Activated CD8-positive, alpha-beta memory T cell treated with anti-CD3 and anti-CD28 coated beads for 48 hours (primary cell): Measurements from ENCODE around the gene TNRC18.

ENCODE experiments used
- DNase-seq, 3 experiments: peaks; one replicate each; pipeline ENCODE4 v3.0.0-alpha.2; 2020; ENCODE audit warnings: low read depth in 2 of 3, low spot score in 2 of 3

The TNRC18 gene

DNA sequence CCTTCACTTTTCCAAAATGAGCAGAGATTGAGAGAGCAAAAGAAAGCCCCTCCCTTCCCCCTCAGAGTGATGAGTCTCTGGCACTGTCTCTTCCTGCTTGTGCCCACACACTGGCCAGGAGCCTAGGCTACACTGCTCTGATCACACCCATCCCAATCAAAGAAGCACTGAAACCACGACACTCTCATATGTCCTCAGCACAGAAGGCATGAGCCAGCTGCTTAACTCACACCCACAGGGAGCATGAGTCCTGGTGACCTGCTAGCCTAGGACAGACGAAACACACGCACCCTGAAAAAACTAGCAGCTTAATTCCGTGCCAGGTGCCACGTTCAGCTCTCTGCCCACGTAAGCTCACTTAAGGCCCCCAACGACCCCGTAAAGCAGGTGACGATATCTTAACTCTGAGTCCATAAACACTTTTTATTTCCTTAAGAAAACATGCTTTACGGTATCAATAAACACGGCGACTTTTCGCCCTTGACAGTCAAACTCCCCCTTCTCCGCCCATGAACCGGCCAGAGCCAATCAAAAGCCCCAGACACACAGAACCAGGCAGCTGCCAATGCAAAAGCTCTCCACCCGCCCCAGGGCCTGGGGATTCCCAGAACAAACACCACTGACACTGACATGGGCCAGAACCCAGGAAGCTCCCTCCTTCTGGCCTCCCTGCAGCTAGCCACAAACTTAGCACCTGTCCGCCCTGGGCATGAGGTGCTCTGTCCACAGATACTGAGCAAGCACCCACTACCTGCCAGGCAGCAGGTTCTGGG is 69.0 kb downstream of the TNRC18 start:
- no peak for DNase-seq

GRCh38 chr7:5352440-5353010 is 71.1 kb downstream of the TNRC18 start:
- no peak for DNase-seq

DNA sequence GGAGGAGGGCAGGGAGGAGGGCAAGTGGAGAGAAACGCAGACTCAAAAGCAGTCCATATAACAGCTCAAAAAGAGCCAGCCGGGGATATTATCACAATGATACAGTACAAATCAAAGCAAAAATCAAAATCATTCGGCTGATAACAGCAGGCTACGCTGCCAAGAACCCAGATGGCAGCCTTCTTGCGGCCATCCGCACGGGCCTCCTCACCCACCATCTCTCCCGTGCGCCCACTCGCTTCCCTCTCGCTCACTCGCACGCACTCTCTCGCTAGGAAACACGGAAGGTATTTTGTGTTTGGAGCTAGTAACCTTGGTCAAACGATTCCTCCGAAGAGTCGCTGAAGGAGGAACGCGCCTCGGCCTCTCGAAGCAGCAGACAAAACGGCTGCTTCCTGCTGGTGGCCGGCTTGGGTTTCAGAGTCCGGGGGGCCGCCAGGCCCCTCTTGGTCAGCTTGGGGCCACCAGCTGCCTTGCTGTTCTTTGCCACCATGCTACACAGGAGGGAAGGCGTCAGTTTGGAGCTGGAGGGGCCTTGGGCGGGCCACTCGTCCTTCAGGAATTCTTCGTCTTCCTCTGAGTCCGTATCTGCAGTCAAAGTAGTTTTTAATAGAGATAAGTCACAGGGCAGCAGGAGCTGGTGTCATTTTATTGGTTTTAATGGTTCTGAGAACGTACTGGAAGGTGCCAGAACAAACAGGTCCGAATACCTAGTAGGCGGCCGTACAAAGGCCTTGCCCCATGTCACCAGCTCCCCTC is 71.9 kb downstream of the TNRC18 start:
- no peak for DNase-seq

- DNase-seq: no peak
Observed at GRCh38 chr7:5350600-5351385, 72.8 kb downstream of the TNRC18 start.

- DNase-seq: no peak
Observed at GRCh38 chr7:5350174-5350463, 73.5 kb downstream of the TNRC18 start.

- DNase-seq: no peak
Observed at GRCh38 chr7:5349437-5350173, 74.0 kb downstream of the TNRC18 start.

GRCh38 chr7:5349005-5349380 is 74.6 kb downstream of the TNRC18 start:
- no peak for DNase-seq

GRCh38 chr7:5348134-5349004 is 75.3 kb downstream of the TNRC18 start:
- DNase-seq: no peak

GRCh38 chr7:5345671-5346070 is 78.0 kb downstream of the TNRC18 start:
- DNase-seq: no peak

- DNase-seq: no peak
Observed at GRCh38 chr7:5345171-5345570, 78.5 kb downstream of the TNRC18 start.

- no peak for DNase-seq
Observed at GRCh38 chr7:5344342-5344741, 79.3 kb downstream of the TNRC18 start.

DNA sequence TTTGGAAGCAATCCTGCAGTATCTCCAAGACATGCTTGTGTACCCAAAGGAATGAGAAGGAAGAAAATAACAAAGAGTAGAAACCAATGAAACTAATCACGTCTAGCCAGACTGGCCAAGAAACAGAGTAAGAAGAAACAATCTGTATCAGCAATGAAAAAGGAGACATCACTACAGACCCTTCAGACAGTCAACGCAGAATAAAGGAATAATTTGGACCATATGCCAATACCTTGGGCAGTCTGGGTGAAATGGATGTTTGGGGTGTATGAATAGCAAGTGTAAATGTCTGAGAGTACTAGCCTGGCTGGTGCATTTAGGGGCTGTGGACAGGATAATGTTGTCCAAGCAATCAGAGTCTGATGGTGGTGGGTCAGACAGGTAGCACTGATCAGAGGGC is 79.8 kb downstream of the TNRC18 start:
- no peak for DNase-seq

DNA sequence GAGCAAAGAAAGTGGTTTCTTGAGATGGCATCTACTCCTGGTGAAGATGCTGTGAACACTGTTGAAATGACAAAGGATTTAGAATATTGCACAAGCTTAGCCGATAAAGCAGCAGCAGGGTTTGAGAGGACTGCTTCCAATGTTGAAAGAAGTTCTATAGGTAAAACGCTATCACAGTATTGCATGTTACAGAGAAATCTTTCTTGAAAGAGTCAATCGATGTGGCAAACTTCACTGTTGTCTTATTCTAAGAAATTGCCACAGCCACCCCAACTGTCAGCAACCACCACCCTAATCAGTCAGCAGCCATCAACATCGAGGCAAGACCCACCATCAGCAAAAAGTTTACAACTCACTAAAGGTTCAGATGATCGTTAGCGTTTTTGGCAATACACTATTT is 81.0 kb downstream of the TNRC18 start:
- no peak for DNase-seq

DNA sequence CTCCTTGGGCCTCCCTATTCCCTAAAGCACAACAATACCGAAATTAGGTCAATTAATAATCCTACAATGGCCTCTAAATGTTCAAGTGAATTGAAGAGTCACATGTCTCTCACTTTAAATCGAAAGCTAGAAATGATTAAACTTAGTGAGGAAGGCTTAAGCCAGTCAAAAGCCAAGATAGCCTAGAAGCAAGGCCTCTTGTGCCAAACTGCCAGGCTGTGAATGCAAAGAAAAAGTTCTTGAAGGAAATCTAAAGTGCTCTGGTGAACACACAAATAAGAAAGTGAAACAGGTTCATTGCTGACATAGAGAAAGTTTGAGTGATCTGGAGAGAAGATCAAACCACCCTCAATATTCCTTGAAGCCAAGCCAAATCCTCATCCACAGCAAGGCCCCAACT is 83.7 kb downstream of the TNRC18 start:
- DNase-seq: no peak

DNA sequence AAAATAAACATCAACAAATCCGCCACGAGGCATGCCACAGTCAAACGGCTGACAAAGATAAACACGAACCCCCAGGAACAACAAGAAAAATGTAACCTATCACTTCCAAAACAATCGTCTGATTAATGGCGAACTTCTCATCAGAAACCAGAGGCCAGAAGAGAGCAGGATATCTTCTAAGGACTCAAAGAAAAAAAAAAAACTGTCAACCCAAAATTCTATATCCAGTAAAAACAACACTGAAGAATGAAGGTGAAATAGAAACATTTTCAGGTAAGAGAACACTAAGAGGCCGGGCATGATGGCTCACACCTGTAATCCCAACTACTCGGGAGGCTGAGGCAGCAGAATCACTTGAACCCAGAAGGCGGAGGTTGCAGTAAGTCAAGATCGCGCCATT is 86.6 kb downstream of the TNRC18 start:
- DNase-seq: no peak

DNA sequence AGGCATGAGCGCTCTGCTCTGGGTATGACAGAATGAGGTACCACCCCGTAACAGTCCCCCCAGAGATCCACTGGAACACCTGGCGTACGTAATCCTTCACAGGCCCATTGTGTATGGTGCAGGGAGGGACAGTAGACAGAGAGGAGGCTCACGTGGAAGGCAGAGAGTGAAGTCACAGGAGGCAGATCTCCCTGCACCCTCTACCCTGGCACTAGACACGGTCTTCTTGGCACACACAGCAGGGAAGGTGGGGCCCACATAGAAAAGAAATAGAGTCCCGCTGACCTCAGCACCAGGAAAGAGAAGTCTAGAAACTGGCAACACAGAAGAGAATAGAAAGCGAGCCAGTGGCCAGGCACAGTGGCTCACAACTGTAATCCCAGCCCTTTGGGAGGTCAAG is 89.0 kb downstream of the TNRC18 start:
- DNase-seq: no peak

- DNase-seq: no peak
Observed at GRCh38 chr7:5333121-5334045, 90.3 kb downstream of the TNRC18 start.

- no peak for DNase-seq
Observed at GRCh38 chr7:5332579-5332978, 91.1 kb downstream of the TNRC18 start.

DNA sequence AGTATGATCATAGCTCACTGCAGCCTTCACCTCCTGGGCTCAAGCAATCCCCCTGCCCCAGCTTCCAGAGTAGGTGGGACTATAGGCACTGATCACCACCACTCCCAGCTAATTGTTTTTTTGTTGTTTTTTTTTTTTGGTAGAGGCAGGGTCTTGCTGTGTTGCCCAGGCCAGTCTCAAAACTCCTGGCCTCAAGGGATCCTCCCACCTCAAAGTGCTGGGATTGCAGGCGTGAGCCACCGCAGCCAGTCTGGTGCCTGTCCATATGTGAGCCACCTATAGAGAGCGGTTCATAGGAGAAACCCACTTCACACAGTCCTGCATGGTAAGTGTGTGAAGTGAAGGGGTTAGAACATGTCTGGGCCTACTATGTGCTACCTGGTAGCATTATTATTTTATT is 93.3 kb downstream of the TNRC18 start:
- DNase-seq: no peak
